IPS-15b (cell line): ENCODE data around the gene DSE.

ENCODE experiments used
- H3K27me3 ChIP-seq: one replicate; pipeline ENCODE4 v1.6.1; 2013; ENCODE audit warnings: low read length; ENCODE audit not compliant: control insufficient read depth, insufficient read depth
- H3K36me3 ChIP-seq: one replicate; pipeline ENCODE4 v1.6.1; 2013; ENCODE audit warnings: low read length; ENCODE audit not compliant: control insufficient read depth, insufficient read depth
- H3K4me1 ChIP-seq: one replicate; pipeline ENCODE4 v1.6.1; 2013; ENCODE audit warnings: mild to moderate bottlenecking, low read length; ENCODE audit not compliant: control insufficient read depth, insufficient read depth
- H3K4me3 ChIP-seq: one replicate; pipeline ENCODE4 v1.5.1; 2013; ENCODE audit warnings: low read depth, low read length
- H3K9ac ChIP-seq: one replicate; pipeline ENCODE4 v1.6.1; 2013; ENCODE audit warnings: low read depth, mild to moderate bottlenecking, low read length
- H3K9me3 ChIP-seq: one replicate; pipeline ENCODE4 v1.6.1; 2013; ENCODE audit warnings: mild to moderate bottlenecking, low read length; ENCODE audit not compliant: control insufficient read depth, insufficient read depth

Gene DSE

DNA sequence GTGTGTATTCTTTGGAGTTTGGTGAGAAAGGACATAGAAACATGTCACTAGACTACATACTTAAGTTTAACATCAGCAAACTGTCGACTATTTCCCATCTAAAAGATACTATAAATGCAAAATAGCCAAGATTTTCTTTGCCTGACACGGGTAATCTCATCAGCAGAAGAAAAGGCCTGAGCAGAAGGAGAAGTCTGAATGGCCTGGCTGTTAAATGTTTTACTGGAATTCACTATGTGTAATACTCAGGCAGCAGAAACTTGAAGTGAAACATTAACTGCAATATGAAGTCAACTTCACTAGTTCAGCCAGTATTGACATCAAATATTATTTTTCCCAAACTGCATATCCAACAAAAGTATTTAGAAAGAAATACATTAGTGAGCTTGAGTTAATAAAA is 6.4 kb upstream of the DSE start:
- H3K9ac ChIP-seq = no peak overlapping the region

GRCh38 chr6:116365743-116366142 is 5.0 kb upstream of the DSE start:
- H3K9ac ChIP-seq = no peak overlapping the region
- no peaks in the 10 kb centered on the region for H3K36me3 ChIP-seq

More for the DNA sequence above, 6.4 kb upstream of the DSE start:
- Histone ChIP-seq H3K27me3 (no peaks in the 10 kb centered on the region), H3K9me3 (no peaks in the 10 kb centered on the region), H3K4me1 (peaks cover under 1% of the 10 kb centered on the region), H3K4me3 (no peak overlapping the region), H3K36me3 (no peaks in the 10 kb centered on the region)

GRCh38 chr6:116366740-116367275 is 3.9 kb upstream of the DSE start:
- Histone ChIP-seq H3K4me3 (no peak overlapping the region), H3K27me3 (no peaks in the 10 kb centered on the region), H3K9ac (no peak overlapping the region), H3K4me1 (peaks cover 4% of the 10 kb centered on the region), H3K36me3 (no peaks in the 10 kb centered on the region), H3K9me3 (no peaks in the 10 kb centered on the region)

More at GRCh38 chr6:116365743-116366142, 5.0 kb upstream of the DSE start:
- no peaks in the 10 kb centered on the region for H3K27me3 ChIP-seq
- peaks cover 4% of the 10 kb centered on the region for H3K4me1 ChIP-seq
- H3K9me3 ChIP-seq = no peaks in the 10 kb centered on the region
- H3K4me3 ChIP-seq = no peak overlapping the region

DNA sequence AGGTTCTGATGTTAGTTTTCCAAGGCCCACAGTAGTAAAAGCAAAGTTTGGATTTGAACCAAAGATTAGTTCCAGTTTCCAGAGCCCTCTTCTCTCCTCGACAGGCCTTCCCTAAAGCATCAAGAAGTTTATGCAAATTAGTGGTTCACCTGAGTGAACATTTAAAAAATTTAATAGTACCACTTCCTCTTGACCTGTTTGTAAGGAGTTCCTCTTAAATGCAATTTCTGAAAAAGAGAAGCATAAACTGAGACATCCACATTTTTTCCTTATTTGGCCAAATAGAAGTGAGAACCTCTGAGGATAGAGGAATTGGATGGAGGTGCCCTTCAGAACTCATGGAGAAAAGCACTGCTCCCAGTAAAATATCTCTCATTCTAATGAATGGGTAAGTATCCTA is 1.2 kb upstream of the DSE start:
- H3K9me3 ChIP-seq = no peaks in the 10 kb centered on the region
- H3K36me3 ChIP-seq = no peaks in the 10 kb centered on the region
- no peak overlapping the region for H3K9ac ChIP-seq
- no peaks in the 10 kb centered on the region for H3K27me3 ChIP-seq
- H3K4me1 ChIP-seq = peaks cover 4% of the 10 kb centered on the region
- H3K4me3 ChIP-seq = peak overlapping the region; percentile 86

DNA sequence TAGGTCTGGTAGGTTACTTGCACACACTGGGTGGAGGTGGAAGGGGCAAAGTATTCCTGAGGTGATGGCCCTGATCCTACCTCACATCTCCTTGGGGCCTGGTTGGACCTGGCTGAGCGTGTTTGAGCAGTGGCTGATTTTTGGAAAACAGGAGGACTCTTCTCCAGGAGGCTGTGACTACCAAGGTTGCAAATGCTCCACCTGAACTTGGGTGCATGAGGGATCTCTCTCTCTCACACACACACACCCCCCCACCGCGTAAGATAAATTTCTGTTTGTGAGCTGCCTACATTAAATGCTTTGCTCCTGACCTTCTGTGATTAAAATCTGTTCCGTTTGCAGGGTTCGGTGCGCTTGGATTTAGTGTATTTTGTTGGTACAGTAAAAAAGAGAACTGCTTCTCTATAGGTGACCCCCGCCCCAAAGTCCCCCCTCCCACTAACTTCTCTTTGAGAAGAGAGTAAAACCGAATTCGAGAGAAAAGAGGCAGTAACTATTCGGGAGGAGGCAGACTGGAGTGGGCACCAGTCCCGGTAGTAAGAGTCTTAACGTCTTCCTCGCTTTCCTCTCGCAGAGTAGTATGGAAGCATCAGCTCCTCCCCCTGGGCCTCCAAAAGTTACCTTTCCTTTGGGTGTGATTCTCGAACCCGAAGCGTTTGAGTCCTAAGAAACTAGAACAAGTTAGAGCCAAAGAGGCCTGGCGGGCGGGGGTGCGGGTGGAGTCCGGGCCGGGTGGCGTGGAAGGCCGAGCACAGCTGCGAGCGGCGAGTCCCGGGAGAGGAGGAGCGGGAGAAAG is 585 bp upstream of the DSE start:
- Histone ChIP-seq H3K4me1 (peaks cover 4% of the 10 kb centered on the region), H3K4me3 (peak overlapping the region; percentile 86), H3K9ac (peak overlapping the region; percentile 62), H3K27me3 (no peaks in the 10 kb centered on the region), H3K36me3 (no peaks in the 10 kb centered on the region), H3K9me3 (no peaks in the 10 kb centered on the region)

DNA sequence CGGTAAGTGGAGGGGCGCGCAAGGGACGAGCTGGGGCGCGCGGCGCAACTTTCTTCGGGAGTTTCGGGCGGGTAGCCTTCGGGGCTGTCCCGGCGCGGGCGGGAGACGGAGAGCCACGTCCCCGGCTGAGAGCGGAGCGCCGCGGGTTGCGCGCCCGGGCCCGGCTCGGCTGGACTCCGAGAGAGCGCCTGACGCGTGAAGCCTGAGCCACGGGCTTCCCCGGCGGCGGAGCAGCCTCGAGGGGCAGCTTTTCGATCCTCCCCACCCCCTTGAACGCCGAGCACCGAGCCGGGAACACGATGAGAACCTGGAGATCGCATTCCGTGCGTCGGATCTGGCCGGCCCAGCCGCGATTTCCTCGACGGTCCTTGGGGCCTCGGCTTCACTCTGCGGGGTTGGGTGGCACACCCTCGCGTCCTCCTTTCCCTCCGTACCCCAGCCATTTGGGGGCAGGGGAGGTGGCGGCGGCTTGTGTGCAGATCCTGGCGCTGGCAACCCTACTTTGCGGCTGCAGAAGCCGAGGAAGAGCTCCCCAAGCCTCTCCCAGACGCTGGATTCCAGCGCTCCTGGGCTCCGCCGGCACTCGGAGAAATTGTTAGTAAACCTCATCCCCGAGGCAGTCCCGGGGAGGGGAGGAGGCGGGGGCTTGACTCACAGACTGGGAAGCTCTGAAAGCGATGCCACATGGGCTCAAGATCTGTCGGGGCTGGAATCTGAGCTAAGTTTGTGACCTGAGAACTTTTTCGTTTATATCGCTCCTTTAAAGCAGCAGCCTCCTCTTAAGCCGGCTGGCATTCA is 572 bp downstream of the DSE start:
- H3K9me3 ChIP-seq = no peaks in the 10 kb centered on the region
- peak overlapping the region; percentile 66 for H3K9ac ChIP-seq
- peak overlapping the region; percentile 86 for H3K4me3 ChIP-seq
- no peaks in the 10 kb centered on the region for H3K27me3 ChIP-seq
- H3K36me3 ChIP-seq = no peaks in the 10 kb centered on the region
- peaks cover 4% of the 10 kb centered on the region for H3K4me1 ChIP-seq

- Histone ChIP-seq H3K27me3 (no peaks in the 10 kb centered on the region), H3K4me3 (peak overlapping the region; percentile 86), H3K9ac (no peak overlapping the region), H3K9me3 (no peaks in the 10 kb centered on the region), H3K36me3 (no peaks in the 10 kb centered on the region), H3K4me1 (peaks cover 6% of the 10 kb centered on the region)
Measured at GRCh38 chr6:116371918-116372209, 1.1 kb downstream of the DSE start.

- Histone ChIP-seq H3K4me1 (peaks cover 11% of the 10 kb centered on the region), H3K27me3 (no peaks in the 10 kb centered on the region), H3K9me3 (no peaks in the 10 kb centered on the region), H3K9ac (no peak overlapping the region), H3K4me3 (no peak overlapping the region), H3K36me3 (no peaks in the 10 kb centered on the region)
Measured at GRCh38 chr6:116373300-116373699, 2.6 kb downstream of the DSE start.

DNA sequence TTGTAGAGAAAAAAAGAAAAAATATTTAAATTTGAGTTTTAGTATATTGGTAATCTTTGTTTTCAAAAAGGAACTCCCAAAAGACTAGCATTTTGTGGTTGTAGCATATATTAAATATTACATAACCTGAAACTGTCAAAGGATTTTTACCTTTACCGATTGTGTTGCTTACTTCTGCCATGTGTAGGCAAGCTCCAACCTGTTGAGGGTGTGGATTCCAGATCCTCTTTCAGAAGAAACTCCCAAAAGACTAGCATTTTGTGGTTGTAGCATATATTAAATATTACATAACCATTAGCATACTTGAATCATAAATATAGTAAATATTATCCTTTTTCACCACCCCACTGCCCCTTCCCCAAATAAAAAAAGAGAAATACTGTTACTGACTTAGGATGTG is 3.2 kb downstream of the DSE start:
- H3K36me3 ChIP-seq = no peaks in the 10 kb centered on the region
- H3K9ac ChIP-seq = no peak overlapping the region
- H3K27me3 ChIP-seq = no peaks in the 10 kb centered on the region
- no peak overlapping the region for H3K4me3 ChIP-seq
- peaks cover 11% of the 10 kb centered on the region for H3K4me1 ChIP-seq
- no peaks in the 10 kb centered on the region for H3K9me3 ChIP-seq

DNA sequence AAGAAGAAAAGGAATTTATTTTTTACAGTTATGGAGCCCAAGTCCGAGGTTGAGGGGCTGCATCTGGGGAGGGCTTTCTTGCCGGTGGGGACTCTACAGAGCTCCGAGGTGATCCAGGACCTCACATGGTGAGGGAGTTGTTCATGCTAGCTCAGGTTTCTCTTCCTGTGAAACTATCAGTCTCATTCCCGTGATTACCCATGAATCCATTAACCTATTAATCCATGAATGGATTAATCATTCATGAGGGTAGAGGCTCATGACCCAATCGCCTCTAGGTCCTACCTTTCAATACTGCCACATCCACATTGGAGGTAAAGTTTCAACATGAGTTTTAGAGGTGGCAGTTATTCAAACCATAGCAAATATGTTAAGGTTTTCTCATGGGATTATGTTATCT is 3.8 kb downstream of the DSE start:
- Histone ChIP-seq H3K9ac (no peak overlapping the region), H3K36me3 (no peaks in the 10 kb centered on the region), H3K9me3 (no peaks in the 10 kb centered on the region), H3K4me3 (no peak overlapping the region), H3K27me3 (no peaks in the 10 kb centered on the region), H3K4me1 (peaks cover 9% of the 10 kb centered on the region)

- no peaks in the 10 kb centered on the region for H3K9me3 ChIP-seq
- H3K9ac ChIP-seq = no peak overlapping the region
- no peaks in the 10 kb centered on the region for H3K27me3 ChIP-seq
- H3K4me1 ChIP-seq = peaks cover 7% of the 10 kb centered on the region
- no peaks in the 10 kb centered on the region for H3K36me3 ChIP-seq
- H3K4me3 ChIP-seq = no peak overlapping the region
Measured at GRCh38 chr6:116375262-116375661, 4.5 kb downstream of the DSE start.

DNA sequence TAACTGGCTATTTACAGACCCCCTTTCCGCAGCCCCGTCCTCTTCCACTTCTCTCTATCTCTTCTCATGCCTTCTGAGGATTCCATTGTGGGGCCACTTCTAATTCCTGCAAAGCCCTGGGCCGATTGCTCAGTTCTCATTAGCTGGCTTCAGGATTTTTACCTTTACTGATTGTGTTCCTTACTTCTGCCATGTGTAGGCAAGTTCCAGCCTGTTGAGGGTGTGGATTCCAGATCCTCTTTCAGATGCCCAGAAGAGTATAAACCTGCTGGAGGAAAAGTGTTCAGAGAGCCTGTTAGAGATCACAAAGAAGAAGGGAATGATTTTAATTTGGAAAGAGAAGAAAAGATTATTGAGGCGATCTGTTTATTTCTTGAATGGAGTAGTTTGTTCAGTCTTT is 5.4 kb downstream of the DSE start:
- Histone ChIP-seq H3K4me1 (peaks cover 7% of the 10 kb centered on the region), H3K27me3 (no peaks in the 10 kb centered on the region), H3K4me3 (no peak overlapping the region), H3K9ac (no peak overlapping the region), H3K36me3 (no peaks in the 10 kb centered on the region), H3K9me3 (no peaks in the 10 kb centered on the region)
